DMS 273 treated with DMSO at 0.1 percent for 48 hours (cell line): Measurements from ENCODE around the gene PRRX1.

Source experiments
- DNase-seq: peaks from one replicate; lab custom pipeline; 2025; lab: John Stamatoyannopoulos, UW

Gene PRRX1

GRCh38 chr1:170664093-170664827 lies at the start of gene PRRX1:
PRRX1 (plus strand) TSS chr1:170664131; CDS start chr1:170664219, 88 bp downstream.
- DNase-seq, result no peak

- DNase-seq, result no peak
These were observed 46.2 kb upstream of the PRRX1 start for GRCh38 chr1:170617591-170618330.

DNA sequence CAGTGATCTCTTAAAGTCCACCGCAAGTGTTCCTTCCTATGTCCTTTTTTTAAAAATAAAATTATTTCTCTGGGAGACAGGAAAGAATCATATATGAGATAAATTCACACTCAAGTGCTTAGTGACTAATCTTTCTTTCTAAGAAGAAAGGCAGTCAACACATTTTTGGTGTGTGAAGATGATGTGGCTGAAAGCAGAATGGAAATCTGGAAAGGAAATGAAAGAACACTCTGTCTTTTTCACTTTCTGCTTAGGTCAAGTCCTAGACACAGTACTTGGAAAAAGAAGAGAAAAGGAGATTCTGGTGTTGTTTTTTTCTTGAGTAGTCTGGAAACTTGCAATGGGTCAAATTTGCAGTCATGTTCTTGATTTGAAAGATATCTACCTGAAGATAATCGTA lies 45.5 kb upstream of the PRRX1 start:
- no peak for DNase-seq

DNA sequence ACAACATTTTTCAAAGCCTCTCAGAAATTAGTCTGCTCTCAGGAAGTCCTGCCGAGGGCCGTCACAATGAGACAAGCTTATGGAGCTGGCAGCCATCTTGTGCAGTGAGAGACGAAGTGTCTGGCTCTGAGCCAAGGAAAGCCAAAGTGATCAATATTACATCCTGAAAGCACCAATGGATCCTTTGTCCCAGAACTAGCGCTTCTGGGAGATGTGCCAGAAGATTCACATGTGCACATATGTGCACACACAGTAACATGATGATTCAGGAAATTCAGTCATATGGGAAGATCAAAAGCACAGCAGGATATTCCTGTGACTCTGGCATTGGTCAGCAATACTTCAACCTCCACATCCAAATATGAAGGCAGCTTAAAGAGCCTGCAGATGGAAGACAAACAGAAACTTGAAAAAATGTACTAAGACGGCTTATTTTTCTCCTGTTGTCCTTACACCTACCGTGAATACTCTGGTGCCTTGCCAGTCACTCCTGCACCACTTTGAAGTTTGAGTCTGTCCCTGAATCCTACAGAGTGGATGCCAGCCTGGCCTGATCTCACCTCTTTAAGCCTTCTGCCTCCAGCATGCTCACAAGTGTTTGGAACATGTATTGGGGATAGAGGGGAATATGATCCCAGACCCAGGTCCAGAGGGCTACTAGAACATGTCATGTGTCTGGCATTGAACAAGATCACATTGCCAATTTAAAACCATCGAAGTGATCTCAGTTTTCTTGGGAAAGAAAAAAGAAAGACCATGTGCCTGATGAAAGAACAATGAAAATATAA lies 44.5 kb upstream of the PRRX1 start:
- no peak for DNase-seq

DNA sequence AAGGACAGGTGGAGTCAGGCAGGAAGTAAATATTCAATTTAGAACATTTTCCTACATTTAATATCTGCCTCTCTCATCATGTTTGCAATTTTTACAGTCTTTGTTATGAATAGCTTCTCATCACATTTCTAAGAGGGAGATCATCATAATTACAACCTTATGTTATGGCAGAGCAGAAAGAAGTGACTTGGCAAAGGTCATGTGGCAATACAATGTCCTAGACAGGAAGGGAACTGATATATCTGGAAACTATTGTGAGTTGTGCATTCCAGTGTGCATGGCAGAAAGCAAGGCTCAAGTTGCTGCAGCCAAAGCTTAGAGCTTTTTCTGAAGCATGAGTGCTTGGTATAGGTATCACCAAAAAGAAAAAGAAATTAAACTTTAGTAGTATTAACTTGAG lies 43.8 kb upstream of the PRRX1 start:
- no peak for DNase-seq

DNA sequence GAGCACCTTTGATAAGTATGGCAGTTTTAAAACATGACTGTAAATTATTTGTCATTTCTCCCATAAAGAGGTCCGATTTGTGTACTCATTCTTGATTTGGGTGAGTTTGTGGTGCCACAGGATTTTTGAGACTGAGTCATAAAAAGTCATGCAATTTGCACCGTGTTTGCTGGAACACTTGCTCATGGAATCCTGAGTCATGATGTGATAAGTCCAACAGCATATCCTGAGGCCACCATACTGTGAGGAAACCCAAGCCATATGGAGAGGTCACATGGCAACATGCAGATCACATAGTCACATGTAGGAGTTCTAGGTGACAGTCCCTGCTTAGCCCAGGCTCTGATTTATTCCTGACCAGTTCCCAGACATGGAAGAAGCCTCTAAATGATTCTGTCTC lies 40.8 kb upstream of the PRRX1 start:
- DNase-seq, result no peak

- DNase-seq, result no peak
These were observed 39.8 kb upstream of the PRRX1 start for GRCh38 chr1:170624146-170624545.

DNA sequence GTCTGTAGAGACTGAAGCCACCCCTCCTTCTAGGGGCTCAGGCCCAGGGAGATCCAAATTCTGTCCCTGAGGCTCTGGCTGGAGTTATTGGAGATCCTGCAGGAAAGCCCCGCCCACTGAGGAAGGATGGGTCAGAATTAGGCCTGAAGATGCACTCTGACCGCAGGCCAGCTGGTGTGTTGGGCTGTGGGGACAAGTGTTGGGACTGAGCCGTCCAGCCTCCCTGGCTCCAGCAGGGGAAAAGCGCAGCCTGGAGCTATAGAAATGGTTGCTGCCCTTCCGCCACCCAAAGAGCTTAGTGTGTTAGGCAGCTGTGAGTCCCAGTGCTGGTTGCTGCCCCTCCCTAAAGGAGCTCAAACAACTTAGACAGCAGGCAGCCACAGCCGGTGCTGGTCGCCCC lies 33.0 kb upstream of the PRRX1 start:
- DNase-seq, result no peak

DNA sequence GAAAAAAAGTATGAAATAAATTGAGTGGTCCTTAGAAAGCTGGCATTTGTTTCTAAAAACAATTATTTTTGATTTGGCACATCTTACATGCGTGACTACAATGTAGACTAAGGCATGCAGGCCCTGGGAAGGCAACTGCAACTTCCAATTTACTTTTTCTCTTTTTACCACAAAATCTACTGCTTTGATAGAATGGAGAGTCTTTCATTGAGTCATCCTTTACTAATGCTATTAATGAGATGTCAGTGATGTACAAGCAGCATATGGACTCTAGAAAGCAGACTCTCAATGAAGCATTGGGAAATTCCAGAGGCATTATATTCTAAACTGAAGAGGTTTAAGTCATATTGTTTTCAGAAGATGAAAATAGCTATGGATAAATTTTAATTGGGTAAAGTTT lies 29.6 kb upstream of the PRRX1 start:
- no peak for DNase-seq

- no peak for DNase-seq
These were observed 29.0 kb upstream of the PRRX1 start for GRCh38 chr1:170634824-170635410.

- DNase-seq, result no peak
These were observed 23.4 kb upstream of the PRRX1 start for GRCh38 chr1:170640581-170640980.

GRCh38 chr1:170657275-170657853 lies 6.6 kb upstream of the PRRX1 start:
- DNase-seq, result no peak

DNA sequence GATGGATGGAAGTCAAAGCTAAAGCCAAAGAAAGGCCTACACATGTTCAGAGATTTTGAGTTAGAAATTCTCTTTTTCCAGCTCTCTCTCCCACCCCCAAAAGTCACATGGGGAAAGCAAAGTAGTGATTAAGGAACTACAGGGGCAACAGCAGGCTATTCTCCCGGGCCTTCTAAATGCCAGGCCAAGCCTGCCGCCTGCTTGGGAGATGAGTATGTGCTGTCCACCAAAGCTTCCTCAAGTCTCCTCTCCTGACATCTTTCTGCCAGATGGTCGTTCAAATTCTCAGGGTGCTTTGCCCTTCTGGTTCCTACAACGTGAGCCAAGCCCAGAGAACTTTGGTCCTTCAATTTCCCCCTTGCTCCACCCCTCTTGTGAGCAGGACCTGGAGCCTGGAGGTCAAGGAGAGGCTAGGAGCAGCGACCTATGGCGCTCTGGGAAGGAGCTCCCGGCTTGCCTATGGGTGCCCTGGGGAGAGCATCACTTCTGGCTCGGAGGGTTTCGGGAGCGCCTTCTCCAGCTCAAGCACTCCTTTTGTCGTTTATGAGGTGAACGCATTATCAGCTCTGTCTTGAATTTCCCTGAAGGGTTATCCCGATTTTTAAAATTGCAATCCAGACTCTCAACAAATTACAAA lies 4.4 kb upstream of the PRRX1 start:
- no peak for DNase-seq

GRCh38 chr1:170660281-170660713 lies 3.6 kb upstream of the PRRX1 start:
- no peak for DNase-seq

DNA sequence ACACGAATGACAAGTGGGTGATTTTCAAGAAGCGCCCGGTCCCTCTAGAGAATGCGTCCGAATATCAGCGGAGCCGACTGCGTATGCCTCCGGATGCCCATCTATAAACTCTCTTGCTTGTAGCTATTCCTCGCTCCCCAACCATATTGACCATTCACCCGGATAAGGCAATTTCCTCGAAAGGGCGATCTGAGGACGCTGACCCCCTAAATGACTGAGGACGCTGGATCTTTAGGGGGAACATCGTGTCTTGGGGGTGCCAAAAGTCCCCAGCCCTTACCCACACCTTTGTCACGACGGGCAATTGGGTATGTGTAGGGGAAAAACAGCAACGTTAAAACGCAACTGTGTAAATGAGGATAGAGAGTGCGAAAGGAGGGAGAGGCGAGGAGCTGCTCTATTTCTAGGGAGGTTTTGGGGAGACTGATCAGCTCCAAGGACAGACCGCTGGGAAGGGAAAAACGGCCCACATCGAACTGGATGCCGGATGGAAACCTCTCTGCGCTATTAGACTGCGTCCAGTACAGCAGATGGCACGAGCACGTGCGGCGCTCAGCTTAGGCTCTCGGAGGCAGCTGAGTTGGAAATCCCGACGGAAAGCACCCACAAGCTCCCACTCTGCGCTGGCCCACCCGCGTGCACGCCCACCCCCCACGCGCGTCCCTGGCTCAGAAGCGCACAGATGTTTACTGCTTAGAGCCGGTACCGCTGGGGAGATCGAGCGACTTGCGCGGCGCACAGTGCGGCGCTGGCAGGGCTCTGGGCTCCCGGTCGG lies 2.9 kb upstream of the PRRX1 start:
- no peak for DNase-seq

DNA sequence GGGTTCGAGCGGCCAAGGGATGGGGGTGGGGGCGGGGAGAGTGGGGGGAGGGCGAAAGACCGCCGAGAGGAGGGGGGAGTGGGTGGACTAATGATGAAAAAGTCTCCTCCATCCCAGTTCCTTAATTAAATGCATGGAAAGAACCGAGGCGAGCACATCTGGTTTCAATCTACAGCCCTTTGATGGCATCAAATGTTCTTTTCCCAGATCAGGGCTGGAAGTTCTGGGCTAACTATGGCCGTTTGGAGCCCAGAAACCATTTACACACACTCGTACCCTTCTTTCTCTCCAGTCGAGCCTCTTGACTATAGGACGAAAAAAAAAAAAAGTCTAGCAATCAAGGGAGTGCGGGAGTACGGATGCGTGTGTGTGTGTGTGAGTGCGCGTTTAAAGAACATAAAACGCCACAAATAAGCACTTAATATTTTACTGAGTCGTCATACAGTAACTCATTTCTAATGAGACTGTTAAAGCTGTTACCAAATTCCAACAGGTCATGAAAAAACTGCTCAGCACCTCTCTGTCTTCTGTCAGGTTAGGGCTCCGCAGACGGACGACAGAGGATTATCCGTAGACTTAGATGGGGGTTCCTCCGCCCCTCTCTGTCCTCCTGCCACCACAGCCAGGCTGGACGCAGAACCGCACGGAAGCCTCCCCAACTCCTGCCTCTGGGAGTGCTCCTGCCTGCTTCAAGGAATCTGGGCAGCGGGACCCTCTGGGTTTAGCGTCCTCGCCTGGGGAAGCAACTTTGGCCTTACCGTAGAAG lies 2.1 kb upstream of the PRRX1 start:
- DNase-seq, result no peak

GRCh38 chr1:170662561-170663403 lies 1.1 kb upstream of the PRRX1 start:
- DNase-seq, result no peak

DNA sequence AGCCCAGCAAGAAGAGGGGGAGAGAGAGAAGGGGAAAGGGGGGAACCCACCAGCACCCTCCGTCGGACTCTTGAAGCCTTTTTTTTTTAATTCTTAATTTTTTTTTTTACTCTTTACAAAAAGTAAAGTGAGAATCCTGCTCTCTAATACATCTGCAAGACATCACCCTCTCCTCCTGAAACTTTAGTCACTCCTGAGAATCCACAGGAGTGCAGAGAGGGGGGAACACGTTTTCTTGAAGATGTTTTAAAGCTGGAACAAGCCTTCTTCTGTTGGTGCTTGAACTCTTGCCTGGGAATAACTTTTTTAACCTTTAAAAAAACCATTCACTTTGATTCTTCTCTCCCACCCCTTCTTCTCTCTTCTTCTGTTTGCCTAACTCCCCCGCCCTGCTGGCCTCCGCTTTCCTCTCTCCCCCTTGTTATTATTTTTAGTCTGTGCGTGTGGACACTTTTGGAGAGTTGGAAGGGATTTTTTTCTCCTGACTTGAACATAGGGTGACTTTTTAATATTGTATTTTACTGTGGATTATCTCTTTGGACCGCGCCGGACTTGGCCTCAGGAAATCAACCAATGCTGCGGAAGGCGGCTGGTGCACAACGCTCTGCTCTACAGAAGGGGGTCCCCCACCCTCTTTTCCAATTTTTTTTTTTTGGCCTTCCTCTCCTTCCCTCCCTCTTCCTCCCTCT lies 383 bp upstream of the PRRX1 start:
- DNase-seq, result no peak
